CMK (cell line): ENCODE results near the gene TIGD1.
"Not testable (repeated sequence)": the region's sequence is repeated elsewhere in the genome, so short reads cannot be mapped to it uniquely, and the experiment has no call there.

Source experiments
- DNase-seq: peaks from one replicate; pipeline ENCODE4 v3.0.0-alpha.2; 2010; ENCODE audit warnings: low read depth

The TIGD1 gene

DNA sequence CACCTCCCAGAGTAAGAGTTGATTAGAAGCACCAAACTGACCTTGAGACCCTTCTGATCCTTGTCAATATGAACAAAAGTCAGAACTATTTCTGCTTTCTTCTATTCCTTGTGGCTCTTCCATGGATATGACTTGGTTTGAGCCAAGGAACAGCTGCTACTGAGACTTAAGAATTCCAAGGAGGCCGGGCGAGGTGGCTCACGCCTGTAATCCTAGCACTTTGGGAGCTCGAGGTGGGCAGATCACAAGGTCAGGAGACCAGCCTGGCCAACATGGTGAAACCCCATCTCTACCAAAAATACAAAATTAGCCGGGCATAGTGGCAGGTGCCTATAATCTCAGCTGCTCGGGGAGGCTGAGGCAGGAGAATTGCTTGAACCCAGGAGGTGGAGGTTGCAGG is 20.1 kb upstream of the TIGD1 start:
- DNase-seq = not testable (repeated sequence)

DNA sequence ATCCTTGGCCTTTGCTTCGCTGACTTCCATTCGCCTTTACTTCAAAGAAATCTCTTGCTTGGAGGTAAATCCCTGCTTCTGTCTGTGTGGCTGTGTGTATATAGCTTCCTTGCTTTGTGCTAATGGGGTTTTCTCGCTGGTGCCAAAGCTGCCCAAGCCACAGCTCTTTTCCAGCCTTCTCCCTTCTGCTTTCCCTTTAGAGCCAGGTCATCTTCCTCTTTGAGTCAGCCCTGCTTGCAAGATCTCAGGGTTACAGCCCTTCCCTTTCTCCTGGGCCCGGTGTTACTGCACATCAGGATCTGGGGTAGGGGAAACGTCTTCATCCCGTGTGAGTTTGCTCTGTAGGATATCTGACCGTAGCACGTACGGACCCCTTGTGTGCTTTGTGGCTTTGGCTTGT is 19.2 kb upstream of the TIGD1 start:
- no peak for DNase-seq

DNA sequence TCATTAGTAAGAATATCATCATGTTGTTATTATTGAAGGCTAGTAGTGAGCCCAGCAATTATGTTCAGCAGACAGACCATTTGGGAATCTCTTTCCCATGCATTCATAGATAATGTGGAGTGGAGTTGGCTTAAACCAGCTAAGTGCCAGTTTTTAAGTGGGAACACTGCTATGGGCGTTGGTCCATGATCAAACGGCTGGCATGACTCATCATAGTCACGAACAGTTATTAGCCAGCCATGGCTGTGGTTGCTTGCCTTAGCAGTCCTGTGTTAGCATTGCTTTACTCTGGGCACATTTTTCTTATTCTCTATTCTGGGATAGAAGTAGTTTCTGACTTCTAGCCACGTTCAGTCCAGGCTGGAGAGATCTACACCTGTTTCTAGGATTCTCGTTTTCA is 17.8 kb upstream of the TIGD1 start:
- no peak for DNase-seq

DNA sequence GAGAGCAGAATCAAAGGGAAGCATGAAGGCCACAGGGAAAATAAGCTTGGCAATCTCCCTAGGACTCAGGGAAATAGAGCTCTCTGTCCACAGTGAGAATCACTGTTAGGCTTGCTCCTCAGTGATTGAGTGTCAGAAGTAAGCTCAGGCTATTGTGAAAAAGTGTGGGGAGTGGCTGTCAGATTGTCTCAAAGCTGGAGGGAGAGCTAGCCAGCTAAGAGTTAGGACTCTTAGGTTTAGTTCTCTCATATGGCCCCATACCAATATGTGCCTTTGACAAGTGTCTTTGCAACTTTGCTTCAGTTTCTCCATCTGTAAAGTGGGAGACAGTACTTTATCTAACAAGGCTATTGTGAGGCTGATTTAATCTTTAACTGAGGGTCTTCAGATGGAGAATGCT is 17.4 kb upstream of the TIGD1 start:
- no peak for DNase-seq

DNA sequence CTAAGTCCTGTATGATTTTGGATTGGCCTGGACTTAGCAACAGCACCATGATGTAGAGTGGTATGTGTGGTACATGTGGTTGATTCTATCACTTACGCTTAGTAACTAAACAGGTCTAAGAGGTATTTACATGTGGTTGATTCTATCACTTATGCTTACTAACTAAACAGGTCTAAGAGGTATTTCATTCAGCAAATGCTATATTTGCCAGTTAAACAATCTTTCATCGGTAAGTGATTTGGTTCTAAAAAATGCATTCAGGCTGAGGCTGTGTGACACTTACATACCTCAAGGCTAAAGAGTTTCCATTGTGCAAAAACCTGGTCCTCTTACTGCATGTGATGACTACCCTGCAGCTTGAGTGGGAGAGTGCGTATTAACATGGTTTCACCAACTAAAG is 13.2 kb upstream of the TIGD1 start:
- DNase-seq = no peak

DNA sequence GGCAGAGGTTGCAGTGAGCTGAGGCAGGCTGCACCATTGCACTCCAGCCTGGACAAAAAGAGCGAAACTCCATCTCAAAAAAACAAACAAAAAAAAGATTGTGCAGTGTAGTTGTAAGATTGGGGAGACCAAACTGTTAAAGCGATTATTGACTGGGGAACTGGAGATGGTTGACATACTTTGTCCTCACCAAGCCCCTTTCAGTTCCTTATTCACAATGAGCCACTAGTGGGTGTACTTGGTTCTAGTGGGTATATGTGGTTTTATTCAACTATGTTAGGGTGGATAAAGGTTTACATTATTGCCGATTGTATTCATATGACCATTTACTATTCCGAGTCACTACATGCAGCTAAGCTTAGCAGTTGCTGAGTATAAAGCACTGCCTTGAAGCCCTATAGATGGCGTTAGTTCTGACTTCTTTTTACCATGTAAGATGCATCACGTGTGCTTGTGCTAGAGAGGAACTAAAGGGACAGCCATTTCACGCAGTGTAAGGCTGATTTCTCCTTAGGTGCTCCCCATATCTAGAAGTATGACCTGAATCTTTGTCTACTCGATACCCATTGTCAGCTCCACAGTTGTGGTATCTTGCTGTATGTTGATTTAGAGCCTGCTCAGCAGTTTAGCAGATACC is 12.3 kb upstream of the TIGD1 start:
- DNase-seq = no peak

DNA sequence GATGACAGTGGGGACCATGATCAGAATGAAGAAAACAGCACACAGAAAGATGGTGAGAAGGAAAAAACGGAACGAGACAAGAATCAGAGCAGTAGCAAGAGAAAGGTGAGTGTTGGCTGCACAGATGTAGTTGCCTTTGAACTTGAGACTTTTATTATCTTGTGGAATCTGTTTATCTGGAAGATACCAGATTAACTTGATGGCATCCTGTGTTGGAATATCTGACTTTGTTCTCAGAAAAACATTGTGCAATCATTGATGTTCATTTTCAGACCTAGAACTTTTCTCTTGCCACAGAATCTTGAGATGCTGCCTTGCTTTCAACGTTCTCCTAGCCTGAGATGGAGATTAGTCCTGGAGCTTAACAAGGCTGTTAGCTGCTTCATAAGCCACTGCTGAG is 6.1 kb upstream of the TIGD1 start:
- no peak for DNase-seq

DNA sequence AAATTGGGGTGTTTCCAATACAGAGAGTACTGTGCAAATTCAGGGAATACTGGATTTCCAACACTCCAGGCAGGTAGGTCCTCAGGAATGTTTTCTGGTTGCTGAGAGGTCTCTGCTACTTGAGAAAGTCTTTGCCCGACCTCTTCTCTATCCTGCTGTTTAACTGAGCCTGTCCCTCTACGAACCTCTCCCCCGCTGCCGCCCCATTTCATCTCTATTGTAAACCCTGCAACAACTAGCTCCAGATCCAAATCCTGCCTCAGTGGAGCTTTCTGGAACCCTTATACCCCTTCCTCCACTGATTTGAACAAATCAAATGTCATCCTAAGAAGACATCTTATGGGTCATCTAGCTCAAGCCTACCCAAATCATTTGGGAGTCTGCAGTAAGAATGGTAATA is 1.4 kb upstream of the TIGD1 start:
- DNase-seq = no peak

DNA sequence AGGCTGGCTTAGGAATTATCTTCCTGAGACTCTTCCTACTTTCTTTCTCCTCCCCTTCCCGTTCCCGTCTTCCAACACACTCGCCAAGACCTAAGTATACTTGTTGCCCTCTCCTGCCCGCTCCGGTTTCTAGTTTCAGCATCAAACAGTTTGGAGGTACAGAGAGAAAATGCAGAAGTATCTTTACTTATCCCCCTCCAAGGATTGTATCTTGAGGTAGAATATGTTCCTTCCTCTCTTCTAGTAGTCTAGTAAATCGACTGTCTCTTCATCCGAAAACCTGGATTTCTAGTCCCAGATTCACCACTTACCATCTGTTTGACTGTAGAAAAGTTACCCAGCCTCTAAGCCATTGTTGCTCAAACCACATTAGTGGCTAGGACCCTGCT is 887 bp upstream of the TIGD1 start:
- DNase-seq = no peak

DNA sequence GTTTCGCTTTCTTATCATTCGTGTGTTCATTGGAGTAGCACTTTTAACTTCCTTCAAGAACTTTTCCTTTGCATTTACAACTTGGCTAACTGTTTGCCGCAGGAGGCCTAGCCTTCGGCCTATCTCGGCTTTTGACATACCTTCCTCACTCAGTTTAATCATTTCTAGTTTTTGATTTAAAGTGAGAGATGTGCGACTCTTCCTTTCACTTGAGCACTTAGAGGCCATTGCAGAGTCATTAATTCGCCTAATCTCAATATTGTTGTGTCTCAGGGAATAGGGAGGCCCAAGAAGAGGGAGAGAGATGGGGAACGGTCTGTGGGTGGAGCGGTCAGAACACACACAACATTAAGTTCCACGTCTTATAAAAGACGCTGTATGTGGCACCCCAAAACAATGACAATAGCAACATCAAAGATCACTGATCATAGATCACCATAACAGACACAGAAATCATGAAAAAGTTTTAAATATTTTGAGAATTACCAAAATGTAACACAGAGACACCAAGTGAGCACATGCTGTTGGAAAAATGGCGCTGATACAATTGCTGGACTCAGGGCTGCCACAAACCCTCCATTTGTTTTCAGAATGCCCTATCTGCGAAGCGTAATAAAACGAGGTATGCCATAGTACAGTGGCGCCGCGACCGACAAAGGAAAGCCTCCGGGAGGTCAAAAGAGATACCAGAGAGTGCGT is 553 bp downstream of the TIGD1 start:
- no peak for DNase-seq

DNA sequence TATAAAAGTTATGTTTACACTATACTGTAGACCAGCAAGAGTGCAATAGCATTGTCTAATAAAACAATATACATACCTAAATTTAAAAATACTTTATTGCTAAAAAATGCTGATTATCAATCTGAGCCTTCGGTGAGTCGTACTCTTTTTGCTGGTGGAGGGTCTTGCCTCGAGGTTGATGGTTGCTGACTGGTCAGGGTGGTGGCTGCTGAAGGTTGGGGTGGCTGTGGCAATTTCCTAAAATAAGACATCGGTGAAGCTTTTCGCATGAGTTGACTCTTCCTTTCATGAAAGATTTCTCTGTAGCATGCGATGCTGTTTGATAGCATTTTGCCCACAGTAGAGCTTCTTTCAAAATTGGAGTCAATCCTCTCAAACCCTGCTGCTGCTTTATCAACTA is 2.4 kb downstream of the TIGD1 start:
- no peak for DNase-seq

DNA sequence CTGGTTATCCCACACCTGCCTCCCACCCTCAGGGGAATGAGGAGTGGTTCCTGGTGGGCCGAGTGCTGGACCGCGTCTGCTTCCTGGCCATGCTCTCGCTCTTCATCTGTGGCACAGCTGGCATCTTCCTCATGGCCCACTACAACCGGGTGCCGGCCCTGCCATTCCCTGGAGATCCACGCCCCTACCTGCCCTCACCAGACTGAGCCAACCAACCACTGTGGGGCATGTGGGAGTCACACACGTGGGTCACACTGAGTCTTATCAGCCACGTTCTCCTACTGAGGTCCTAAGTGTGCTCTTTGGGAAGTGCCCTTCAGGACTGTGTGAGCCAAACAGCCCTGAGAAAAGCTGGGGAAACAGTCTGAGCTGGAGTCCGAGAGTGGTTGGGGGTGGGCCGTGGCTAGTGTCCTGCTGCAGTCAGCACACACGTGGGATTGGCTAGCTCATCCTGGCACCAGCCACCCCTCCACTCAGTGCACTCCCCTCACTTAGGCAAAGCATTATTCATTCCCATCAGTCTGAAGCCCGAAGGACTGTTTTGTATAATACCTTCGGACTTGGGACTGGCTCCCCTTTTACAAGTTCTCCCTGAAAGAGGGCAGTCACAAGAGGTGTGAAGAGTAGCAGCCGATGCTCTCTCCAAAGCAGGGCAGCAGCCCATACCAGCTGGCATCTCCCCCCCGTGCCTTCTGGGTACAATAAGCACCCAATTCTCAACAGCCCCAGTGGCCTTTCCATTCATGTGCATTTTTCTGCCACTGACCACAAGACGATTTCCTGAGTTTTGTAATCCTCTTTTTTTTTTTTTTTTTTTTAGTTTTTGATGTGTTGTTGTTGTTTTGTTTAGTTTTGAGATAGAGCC is 4.6 kb downstream of the TIGD1 start:
- DNase-seq = no peak

DNA sequence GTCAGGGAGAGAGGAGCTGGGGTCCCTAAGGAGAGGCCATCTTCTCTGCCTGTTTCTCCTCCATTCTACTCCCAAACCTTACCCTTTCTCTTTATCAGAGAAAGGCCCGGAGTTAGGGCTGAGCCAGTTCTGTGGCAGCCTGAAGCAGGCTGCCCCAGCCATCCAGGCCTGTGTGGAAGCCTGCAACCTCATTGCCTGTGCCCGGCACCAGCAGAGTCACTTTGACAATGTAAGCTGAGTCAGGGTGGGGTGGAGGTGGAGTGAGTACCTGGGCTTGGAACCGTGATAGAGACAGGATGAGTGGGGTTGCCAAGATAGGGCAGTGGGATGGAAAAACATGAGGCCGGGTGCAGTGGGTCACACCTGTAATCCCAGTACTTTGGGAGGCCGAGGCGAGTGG is 5.7 kb downstream of the TIGD1 start:
- no peak for DNase-seq

DNA sequence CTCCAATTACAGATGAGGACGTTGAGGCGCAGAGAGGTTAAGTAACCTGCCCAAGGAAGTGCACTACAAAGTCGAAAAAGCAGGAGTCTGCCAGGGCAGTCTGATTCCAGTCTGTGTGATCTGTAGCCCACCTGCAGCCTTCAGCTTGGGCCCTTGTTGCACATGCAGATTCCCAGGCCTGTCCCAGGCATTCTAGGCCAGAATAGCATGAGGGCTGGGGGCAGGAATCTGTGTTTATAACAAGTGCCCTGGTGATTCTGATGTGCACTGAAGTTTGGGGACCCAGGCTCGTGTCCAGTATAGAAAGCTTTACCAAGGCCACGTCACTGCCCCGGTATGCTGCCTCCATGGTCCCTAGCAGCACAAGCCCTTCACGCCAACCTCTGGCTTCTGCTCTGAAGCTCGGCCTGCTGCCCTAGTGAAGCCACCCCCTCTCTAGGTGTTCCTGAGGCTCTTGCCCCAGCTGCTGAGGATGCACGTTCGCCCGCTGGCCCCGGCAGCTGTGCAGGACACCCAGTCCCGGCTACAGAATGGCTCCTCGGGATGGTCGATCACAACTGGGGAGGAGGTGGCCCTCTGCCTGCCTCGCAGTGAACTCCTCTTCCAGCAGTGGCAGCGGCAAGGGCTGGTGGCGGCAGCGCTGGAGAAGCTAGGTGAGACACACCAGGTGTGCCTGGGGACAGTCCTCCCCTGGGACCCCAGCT is 6.3 kb downstream of the TIGD1 start:
- DNase-seq = no peak

DNA sequence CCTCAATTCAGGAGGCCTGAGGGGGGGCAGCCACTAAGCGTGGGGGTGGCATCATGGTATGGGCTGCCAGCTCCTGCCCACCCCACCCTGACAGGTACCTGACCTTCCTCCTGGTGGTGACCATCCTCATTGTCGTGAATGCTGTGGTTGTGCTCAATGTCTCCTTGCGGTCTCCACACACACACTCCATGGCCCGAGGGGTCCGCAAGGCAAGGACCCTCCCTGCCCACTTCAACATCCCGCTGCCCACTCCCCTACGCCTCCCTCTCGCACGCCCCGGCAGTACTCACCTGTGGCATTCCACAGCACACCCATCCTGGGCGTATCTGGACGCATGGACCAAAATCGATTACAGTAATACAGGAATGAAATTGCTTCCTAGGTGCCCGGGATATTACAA is 6.9 kb downstream of the TIGD1 start:
- no peak for DNase-seq

DNA sequence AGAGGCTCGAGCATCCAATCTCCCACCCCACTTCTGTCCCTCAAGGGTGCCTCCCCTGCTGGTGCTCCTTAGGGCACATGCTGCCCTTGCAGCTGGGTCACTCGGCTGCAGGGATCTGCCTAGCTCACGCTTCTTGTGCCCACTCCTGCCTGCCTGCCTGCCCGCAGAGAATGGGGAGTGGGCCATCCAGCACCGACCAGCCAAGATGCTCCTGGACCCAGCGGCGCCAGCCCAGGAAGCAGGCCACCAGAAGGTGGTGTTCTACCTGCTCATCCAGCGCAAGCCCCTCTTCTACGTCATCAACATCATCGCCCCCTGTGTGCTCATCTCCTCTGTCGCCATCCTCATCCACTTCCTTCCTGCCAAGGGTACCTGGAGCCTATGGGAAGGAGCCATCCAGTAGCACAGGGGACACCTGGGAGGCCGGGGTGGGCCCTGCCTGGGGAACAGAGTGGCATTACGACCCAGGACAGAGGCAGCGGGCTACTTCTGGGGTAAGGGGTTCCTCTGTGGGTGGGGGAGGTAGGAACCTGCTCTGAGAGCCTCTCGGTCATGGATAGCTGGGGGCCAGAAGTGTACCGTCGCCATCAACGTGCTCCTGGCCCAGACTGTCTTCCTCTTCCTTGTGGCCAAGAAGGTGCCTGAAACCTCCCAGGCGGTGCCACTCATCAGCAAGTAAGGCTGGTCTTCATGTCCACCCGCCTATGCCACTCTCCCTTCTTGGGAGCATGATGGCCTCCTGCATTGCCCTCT is 7.5 kb downstream of the TIGD1 start:
- DNase-seq = no peak

DNA sequence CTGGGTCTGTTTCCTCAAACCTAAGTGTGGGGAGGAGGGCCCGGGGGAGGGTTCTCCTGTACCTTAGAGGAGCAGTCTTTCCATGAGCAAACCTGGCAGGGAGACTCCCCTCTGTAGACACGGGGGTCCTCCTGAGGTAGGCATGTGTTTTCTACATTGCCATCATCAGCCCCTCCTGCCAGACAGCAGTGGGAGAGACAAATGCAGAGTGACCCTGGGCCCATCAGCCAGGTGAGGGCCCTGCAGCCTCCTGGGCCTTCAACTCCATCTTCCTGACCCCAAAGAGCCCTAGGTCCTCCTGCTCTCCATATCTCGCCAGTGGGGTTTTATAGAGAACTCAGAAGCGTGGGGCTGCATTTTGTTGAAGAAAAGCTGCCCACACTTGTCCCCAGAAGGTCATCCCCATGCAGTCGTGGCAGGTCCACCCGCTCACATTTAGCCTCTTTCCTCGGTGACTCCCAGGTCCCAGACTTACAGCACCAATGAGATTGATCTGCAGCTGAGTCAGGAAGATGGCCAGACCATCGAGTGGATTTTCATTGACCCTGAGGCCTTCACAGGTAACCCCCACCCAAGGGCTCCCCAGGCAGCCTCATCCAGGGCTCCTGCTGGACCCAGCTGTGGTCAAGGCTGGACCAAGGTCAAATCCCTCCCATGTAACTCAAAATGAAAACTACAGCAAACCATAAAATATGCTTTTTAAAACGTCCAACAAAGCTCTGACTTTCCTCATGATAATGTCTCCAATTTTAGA is 8.2 kb downstream of the TIGD1 start:
- no peak for DNase-seq

DNA sequence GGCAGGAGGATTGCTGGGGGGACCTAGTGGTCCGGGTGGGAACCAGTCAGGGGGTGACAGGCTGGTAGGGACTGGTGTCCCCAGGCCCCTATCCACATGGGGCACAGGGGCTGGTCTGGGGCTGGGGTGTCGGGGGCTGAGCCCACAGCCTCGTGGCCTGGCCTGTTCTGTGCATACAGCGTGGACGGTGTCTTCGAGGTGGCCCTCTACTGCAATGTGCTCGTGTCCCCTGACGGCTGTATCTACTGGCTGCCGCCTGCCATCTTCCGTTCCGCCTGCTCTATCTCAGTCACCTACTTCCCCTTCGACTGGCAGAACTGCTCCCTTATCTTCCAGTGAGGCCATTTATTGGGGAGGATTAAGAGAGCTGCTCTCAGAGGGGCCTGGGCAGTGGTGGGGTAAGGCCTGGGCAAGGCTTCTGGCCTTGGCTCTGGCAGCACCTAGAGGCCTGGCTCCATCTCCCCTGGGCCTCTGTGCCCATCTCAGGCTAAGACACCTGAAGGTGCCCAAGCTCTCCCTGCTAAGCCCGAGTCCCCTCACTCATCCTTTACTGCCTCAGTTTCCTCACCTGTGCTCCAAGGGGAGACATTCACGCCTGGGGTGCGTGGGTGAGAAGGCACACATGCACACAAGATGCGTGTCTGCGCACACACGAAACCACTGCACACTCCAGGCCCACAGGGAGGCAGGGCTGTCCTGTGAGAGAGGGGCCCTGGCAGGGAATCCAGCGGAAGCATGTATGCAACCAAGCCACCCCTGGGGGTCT is 9.0 kb downstream of the TIGD1 start:
- DNase-seq = peak; percentile 75

DNA sequence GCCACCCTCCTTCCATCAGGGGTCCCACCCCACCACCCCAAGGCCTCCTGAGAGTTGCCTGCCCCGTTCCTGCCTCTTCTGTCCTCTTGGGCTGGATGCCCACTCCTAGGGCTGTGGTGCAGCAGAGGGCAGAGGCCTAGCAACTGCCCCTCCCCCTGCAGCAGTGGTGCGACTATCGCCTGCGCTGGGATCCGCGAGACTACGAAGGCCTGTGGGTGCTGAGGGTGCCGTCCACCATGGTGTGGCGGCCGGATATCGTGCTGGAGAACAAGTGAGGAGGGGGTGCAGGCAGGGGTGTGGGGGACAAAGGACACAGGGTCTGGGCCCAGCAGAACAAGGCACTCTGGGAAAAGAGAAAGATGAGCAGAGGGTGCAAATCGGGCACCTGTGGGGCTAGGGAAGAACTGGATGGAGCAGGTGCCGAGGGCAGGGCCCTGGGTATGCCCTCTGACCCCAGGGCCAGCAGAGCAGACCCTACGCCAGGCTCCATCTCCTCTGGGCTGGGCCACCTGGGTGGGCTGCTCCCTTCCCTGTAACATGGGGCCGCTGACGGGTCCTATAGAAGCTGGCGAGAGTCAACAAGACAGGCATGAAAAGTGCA is 9.8 kb downstream of the TIGD1 start:
- no peak for DNase-seq
